ENCODE data around the gene CIRBP.

CIRBP gene

DNA sequence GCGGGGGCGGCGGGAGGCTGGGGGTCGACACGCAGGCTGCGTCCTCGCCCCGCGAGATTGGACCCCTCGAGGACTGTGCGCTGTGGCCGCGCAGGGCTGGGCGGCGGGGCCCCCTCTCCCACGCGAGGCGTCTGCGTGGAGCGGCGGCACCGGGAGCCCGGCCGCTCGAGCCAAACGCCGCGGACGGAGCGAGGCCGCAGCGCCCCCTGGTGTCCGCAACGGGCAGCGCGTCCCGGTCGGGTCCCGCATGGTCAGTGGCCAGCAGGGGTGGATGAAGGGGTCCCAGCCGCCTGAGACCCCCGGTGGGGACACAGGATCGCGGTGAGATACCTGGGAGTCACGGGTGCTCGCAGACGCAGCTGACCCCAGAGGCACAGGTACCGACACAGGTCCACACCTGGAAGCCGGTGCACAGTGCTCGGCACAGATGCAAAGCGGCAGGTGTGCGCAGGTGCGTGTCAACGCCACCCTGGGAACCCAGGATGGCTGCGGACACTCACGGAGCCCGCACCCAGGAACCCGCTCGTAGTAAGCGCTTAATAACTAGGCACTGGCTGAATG lies 2.1 kb upstream of the CIRBP start:
- DNase-seq (ENCODE audit: low read depth in 3 of 3, low spot score in 1 of 3), result peak in 1 of 3 donors; percentile 57

DNA sequence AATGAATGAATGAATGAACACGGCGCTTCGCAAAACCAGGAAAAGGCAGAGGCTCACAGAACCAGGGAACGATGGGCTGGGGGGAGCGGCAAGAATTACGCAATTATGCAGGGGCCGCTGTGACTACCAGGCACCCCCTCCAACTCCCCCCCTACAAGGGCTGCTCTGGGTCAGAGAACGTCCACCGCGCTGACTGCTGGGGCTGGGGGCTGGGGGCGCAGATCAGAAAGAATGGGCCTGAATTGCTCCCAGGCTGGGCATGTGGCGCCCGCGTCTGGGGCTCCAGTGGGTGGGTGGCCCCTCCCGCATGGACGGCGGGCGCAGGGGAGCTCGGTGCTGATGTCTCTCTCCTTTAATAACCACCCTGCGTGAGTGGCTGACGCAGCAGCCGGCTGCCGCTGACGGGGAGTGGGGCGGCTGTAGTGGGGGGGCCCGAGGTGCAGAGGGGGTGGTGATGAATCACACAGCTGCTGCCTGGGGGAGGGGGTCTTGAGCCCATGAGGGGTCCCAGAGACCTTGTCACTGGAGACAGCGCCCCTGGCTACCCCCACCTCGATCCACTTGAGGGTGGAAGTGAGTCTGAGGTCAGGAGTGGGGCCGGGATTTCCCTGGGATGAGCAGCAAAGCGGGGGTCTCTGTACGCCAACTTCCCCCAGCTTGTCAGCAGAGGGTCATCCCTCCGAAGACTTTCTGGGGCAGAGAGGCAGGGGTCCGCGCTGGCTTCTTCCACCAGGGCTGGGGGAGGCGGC lies 1.5 kb upstream of the CIRBP start:
- DNase-seq (ENCODE audit: low read depth in 3 of 3, low spot score in 1 of 3), result no peak

DNA sequence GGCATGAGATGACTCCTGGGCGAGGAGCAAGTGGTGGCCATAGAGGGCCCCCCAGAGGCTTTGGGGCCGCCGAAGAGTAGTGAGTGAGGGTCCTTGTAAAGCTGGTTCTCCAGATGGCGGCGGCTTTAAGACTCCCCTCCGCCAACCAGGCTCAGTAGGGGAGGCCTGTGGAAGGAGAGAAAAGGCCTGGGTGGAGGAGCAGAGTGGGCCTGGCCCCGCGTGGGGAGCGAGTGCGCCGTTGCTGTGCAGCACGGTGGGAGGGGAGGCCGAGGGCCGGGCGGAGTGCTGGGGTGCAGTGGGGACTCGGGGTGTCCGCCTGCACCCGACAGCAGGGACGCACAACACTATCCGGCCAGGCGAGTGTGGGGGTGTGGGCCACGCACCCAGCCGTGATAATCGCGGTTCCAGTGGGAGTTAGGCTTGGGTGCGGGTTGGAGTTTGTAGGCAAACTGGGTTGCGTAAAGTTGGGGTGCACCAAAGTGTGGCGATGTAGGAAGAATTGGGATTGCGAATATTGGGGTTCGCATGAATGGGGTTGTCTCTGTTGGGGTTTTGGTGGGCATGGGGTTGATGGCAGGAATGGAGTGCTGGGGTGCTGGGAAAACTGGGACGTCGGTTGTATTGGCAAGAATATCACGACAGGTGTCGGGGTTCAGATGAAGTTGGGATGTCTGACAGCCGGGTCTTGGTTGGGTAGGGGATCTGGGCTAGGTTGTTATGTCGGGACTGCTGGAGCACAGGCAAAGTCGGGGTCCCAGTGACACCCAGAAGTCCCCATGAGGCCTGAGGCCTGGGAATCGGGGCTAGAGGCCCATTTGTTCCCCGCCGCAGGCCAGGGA lies 687 bp upstream of the CIRBP start:
- DNase-seq (ENCODE audit: low read depth in 3 of 3, low spot score in 1 of 3), result no peak

DNA sequence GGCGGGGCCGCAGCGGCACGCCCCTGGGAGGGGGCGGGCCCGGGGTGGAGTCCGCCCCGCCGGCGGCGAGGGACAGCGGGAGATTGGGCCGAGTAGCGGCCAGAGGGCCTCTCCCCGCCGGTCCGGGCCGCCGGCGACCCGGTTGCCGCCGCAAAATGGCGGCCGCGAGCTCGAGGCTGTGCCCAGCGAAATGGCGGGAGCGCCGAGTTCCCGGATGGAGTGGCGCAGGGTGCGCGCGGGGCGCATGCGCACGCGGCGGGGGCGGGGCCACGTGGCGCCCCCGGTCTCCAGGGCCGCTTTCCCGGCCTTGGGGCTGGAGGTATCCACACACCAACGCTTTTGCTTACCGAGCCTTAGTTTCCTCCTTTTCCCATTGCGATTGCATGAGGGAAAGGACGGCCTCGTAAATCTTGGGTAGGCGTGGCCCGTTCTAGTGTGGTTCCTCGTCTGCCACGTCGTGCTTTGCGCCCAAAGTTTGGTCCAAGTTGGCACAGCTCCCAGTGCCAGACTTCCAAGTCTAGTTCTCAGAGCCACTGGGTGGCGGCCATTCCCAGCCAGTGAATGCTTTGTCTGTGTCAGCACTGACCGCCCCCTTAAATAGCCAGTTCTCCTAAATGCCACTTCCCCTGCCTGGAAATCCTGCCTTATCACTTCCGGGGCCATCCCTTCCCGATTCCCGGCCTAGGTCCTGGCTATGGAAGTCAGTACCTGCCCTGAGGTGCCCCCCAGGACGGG lies 513 bp downstream of the CIRBP start:
- DNase-seq (ENCODE audit: low read depth in 3 of 3, low spot score in 1 of 3), result peak; percentile 72 to 78 (median 77)

DNA sequence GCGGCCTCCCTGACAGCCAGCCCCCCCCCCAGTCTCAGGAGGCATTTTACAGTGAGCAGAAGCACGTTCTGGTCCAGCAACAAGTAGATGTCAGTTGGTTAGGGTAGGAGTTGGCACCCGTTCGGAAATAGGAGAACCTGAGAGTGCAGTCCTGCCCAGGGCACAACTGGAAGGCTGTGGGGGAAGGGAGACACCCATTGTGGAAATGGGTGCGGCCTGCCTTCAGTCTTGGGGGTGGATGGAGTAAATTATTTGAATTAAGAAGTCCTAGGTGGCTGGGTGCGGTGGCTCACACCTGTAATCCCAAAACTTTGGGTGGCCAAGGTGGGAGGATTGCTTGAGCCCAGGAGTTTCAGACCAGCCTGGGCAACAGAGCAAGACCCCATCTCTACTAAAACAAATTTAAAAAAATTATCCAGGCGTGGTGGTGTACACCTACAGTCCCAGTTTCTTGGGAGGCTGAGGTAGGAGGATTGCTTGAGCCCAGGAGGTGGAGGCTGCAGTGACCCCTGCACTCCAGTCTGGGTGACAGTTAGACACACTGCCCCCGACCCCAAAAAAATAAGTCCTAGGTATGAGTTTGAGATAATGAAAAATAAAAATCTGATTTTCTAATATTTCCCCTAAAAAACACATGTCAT lies 1.2 kb downstream of the CIRBP start:
- no peak for DNase-seq (ENCODE audit: low read depth in 3 of 3, low spot score in 1 of 3)

DNA sequence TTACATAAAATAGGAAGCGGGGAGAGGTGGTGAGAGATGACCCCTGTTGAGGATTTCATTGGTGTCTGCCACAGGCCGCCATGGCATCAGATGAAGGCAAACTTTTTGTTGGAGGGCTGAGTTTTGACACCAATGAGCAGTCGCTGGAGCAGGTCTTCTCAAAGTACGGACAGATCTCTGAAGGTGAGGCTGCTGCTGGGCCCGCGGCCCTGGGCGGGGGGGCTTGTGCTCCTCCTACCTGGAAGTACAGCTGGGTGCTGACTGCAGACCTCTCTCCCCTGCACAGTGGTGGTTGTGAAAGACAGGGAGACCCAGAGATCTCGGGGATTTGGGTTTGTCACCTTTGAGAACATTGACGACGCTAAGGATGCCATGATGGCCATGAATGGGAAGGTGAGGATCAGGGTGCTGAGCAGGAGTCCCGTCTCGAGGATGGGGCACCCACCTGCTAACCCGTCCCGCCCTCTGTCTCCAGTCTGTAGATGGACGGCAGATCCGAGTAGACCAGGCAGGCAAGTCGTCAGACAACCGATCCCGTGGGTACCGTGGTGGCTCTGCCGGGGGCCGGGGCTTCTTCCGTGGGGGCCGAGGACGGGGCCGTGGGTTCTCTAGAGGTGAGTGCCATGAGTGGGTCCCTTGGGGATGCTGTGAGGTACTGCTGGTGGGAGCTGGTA lies 1.9 kb downstream of the CIRBP start:
- DNase-seq (ENCODE audit: low read depth in 3 of 3, low spot score in 1 of 3), result no peak

DNA sequence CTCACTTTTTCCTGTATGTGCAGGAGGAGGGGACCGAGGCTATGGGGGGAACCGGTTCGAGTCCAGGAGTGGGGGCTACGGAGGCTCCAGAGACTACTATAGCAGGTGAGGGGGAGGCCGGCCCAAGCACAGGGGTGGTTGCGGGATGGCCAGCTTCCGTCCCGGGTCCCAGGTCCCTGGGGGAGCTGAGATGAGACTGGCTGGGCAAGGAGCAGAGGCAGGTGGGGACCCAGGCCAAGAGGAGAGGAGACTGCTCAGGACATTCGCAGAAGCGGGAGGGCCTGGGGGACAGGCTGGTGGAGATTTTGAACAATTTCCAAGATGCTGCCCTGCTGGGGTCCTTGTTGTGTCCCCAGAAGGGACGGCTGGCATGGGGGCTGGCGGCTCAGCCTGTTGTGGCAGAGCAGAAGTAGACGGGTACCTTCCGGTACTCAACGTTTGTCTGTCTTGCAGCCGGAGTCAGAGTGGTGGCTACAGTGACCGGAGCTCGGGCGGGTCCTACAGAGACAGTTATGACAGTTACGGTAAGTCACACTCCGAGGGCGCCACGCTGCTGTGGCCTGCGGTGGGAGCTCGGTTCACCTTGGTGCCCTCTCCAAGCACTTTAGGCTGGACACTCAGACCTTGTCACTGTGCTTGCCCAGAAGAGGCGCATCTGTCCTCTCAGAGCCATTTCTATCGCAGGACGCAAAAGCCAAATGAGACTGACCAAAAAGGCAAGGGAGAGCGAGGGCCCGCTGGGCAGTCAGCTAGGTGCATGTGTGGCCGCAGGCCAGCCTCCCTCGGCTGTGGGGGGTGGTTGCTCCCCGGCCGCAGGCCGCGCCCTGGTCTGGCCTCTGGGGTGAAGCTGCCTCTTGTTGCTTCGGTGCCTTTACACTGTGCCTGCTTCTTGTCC lies 2.6 kb downstream of the CIRBP start:
- DNase-seq (ENCODE audit: low read depth in 3 of 3, low spot score in 1 of 3), result no peak

DNA sequence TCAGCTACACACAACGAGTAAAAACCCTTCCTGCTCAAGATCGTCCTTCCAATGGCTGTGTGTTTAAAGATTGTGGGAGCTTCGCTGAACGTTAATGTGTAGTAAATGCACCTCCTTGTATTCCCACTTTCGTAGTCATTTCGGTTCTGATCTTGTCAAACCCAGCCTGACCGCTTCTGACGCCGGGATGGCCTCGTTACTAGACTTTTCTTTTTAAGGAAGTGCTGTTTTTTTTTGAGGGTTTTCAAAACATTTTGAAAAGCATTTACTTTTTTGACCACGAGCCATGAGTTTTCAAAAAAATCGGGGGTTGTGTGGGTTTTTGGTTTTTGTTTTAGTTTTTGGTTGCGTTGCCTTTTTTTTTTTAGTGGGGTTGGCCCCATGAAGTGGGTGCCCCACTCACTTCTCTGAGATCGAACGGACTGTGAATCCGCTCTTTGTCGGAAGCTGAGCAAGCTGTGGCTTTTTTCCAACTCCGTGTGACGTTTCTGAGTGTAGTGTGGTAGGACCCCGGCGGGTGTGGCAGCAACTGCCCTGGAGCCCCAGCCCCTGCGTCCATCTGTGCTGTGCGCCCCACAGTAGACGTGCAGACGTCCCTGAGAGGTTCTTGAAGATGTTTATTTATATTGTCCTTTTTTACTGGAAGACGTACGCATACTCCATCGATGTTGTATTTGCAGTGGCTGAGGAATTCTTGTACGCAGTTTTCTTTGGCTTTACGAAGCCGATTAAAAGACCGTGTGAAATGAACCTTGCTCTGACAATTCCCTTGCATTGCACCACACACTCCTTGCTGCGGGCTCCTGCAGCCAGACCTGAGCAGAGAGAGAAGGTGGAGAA lies 3.5 kb downstream of the CIRBP start:
- no peak for DNase-seq (ENCODE audit: low read depth in 3 of 3, low spot score in 1 of 3)

DNA sequence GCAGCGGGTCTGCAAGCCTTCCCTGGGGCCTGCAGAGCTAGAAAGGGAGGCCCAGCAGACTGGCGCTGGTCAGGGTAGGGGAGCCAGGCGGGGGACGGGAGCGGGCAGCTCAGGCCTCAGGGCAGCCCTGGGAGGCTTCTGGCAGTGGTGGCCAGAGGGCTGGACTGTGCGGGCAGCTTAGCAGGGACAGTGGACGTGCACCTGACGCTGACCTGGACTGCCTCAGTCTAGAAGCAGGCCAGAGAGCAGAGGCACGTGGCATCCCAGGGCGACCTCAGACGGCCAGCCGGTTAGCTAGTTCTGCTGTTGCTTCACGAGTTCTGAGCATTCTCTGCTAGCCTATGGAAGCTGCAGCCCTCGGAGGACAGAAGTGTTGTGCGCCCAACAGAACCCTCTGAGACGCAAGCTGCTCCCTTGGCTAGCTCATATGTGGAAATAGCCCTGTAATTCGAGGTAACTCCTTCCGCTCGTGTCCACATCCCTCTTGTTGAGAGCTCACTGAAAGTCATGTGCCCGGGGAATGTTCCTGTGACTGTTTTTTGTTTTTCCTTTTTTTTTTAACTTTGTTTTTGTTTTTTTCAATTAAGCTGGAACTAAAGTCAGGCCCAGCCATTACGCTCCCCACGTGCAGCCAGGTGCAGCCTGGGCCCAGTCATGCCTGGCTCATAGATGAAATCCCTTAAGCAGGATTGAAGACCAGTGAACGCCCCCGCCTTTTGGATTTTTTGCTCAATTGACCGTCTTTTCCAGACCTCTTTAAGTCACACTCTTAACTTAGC lies 4.3 kb downstream of the CIRBP start:
- DNase-seq (ENCODE audit: low read depth in 3 of 3, low spot score in 1 of 3), result no peak

DNA sequence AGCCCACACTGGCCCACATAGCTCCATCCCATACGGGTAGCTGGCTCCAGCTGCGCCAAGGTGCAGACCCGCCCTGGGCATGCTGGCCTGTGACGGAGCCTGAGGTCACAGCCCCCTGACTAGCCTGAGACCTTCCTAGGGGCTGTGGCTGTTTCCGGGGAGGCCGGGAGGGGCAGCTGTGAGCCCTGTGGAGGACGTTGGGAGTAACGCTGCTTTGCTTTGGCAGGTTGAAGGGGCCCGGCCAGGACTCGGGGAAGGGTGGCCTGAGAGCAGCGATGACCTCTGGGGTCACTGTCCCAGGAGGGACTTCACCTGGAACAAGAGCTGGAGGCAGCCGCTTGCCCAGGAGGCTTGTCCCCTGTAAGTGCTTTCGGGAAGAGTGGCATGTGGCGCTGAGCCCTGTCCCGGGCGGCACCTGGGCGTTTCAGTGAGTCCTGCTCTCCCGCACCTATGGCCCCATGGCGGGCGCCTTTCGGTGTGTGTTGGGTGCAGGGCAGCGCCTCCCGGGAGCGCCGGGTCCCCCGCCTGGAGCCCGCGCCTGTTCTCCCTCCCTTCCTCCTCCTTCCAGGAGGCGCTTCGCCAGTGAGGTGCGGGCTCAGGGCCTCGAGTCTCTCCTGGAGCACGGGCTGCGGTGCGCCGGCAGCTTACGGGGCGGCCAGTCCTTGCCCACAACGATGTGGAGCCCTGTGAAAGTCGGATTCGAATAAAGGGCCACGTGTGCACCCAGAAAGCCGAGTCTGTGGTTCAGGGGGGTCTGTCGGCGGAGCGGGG lies 5.1 kb downstream of the CIRBP start:
- no peak for DNase-seq (ENCODE audit: low read depth in 3 of 3, low spot score in 1 of 3)

DNA sequence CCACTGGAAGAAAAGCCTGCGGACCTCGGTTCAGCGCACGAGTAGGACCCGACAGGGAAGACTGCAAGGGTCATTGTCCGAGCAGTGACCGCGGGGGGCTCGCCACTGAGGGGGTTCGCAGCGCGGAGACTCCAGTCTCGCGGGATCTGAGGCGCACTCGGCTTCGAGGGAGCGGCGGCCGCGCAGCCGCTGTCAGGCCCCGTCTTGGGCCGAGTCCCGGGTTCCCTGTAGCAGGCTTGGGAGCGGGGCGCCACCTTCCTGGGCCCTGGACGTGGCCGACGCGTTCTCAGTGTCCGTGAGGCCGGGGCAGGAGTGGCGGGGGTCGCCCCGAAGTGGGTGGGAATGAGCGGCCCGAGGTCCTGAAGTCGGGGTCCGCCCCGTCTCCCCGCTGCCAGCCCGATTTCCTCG lies 5.7 kb downstream of the CIRBP start:
- no peak for DNase-seq (ENCODE audit: low read depth in 3 of 3, low spot score in 1 of 3)

DNA sequence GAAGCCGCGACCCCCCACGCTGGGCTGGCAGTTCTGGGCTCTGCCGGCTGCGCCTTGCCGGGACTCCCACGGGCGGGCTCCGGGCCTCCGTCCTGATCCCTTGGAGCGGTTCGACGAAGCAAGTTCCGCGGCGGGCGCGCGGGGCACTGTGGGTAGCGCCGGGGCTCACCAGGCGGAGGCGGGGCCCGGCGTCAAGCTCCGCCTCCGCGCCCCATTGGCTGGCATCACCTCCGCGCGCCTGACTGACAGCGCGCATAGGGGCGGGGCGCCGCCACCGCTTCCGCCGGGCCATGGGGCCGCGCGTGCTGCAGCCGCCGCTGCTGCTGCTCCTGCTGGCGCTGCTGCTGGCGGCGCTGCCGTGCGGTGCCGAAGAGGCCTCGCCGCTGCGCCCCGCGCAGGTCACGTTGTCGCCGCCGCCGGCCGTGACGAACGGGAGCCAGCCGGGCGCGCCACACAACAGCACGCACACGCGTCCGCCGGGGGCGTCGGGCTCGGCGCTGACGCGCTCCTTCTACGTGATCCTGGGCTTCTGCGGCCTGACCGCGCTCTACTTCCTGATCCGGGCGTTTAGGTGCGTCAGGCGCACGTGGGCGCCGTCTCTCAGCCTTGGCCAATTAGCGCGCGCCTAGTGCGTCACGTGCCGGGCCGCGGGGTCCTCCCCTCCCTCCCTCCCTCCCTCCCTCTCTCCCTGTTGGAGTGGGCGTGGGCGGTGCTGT lies 6.3 kb downstream of the CIRBP start, which contains the start of gene FAM174C:
Gene FAM174C (plus strand): TSS at position 271 of the 716 bp plus-strand sequence. CDS start 20 bp downstream, at position 291.
- peak; percentile 87 to 93 (median 87) for DNase-seq (ENCODE audit: low read depth in 3 of 3, low spot score in 1 of 3)

DNA sequence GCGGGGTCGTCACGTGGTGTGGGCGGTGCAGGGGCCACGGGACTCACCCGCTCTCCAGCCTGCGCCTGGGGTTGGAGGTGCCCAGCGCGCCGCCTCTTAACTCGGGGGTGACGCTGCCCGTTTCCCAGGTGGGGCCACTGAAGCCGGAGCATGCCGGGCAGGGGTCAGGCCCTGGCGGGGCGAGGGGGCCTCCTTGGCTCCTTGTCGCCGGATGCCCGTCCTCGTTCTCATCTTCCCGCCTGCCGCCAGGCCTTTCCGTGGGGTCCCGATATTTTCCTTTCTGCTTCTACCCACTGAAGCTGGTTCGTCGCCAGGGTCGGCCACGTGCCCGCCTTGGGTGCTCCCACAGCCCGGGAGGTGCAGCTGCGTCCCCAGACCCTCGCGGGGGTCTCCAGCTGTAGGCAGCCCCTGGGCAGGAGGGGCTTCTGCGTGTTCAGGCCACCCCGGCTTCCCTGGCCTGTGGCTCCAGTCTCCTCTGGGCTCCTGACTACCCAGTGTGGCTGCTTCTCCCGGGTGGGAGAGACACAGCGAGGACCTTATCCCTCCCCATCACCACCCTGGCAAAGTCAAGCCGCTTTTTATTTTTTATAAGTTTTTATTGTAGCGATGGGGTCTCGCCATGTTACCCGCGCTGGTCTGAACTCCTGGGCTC lies 7.0 kb downstream of the CIRBP start:
- no peak for DNase-seq (ENCODE audit: low read depth in 3 of 3, low spot score in 1 of 3)

DNA sequence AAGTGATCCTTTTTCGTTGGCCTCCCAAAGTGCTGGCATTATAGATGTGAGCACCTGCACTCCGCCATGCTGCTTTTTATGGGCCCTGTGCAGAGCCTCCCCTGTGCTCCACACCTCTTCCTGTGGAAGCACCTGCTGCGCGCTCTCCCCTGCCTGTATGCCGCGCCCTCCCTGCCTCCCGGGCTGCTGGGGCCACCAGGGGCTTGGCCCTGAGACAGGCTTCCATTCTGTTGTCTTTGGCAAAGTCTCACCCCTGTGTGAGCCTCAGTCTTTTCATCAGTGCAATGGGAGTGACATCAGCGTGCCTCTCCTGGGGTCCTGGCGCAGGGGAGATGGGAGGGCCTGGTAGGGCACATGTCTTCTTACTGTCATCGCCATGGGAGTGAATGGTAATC lies 7.5 kb downstream of the CIRBP start:
- no peak for DNase-seq (ENCODE audit: low read depth in 3 of 3, low spot score in 1 of 3)

DNA sequence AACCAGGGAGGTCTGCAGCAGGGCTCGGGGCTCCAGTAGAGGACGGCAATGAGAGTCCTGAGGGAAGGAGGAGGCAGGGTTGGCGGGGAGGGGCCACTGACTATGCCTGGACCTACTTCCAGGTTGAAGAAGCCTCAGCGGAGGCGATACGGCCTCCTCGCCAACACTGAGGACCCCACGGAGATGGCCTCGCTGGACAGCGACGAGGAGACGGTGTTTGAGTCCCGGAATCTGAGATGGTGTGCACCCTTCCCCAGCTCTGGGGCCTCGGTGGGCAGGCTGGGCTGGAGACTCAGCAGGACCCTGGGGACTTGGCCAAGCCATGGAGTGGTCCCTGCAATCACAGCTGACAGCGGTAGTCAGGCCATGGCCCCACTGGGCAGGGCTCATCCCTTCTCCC lies 7.9 kb downstream of the CIRBP start:
- no peak for DNase-seq (ENCODE audit: low read depth in 3 of 3, low spot score in 1 of 3)

DNA sequence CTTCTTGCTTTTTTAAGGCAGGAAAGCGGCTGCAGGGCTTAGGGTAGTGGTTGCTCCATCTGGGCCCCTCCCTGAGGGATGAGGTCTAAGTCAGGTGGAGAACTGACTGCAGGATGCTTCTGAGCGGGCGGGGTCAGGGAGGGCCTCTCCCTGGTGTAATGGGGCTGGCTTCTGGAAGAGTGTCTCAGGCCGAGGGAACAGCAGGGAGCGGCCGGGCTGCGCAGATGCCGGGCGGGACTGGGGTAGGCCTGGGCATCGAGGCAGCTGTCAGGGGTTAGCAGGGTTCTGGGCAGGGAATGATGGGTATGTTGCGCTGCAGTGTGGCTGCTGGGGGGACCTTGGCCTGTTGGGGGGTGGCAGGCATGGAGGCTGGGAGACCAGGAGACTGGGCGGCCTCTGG lies 8.9 kb downstream of the CIRBP start:
- no peak for DNase-seq (ENCODE audit: low read depth in 3 of 3, low spot score in 1 of 3)

All from stimulated activated CD4-positive, alpha-beta T cell treated with anti-CD3 and anti-CD28 coated beads, TNF-alpha, amount 100 ng/mL, for 1 hour (primary cell).